HepG2 (cell line): ENCODE data around the gene STKLD1. TPM values are rescaled to one million over a fixed set of nuclear protein-coding genes. Genes with fewer than 3 reads are reported as not detected.
A peak's percentile ranks its signal among the peaks of the same experiment; 100 is the strongest.

Source experiments
- AKAP8 ChIP-seq: sonication (generic); formaldehyde crosslinking; IDR thresholded peaks from 2 replicates; pipeline ENCODE4 v1.5.1; 2020; ENCODE audit warnings: mild to moderate bottlenecking, missing genetic modification reagents
- EZH2 ChIP-seq: conservative IDR thresholded peaks from 2 replicates; pipeline ENCODE4 v1.6.1; 2012; ENCODE audit warnings: mild to moderate bottlenecking, low read depth, low read length, moderate library complexity
- PITX1 ChIP-seq: sonication (generic); formaldehyde crosslinking; IDR thresholded peaks from 2 replicates; pipeline ENCODE4 v1.5.1; 2020; ENCODE audit warnings: mild to moderate bottlenecking, missing genetic modification reagents
- XRCC5 ChIP-seq: fragments of 200-400 bp; formaldehyde crosslinking; optimal IDR thresholded peaks from 2 replicates; pipeline ENCODE3; 2017; ENCODE audit warnings: mild to moderate bottlenecking, low read length
- ZNF264 ChIP-seq: sonication (generic); formaldehyde crosslinking; IDR thresholded peaks from 2 replicates; pipeline ENCODE4 v1.4.0; 2020; ENCODE audit warnings: missing genetic modification reagents
- ZNF577 ChIP-seq: sonication (generic); formaldehyde crosslinking; IDR thresholded peaks from 2 replicates; pipeline ENCODE4 v1.4.0; 2020; ENCODE audit warnings: mild to moderate bottlenecking, low read depth, missing genetic modification reagents, borderline replicate concordance
- ZNF670 ChIP-seq: sonication (generic); formaldehyde crosslinking; IDR thresholded peaks from 2 replicates; pipeline ENCODE4 v1.8.0; 2022; ENCODE audit warnings: mild to moderate bottlenecking, missing genetic modification reagents, borderline replicate concordance
- ZNF672 ChIP-seq: sonication (generic); formaldehyde crosslinking; IDR thresholded peaks from 2 replicates; pipeline ENCODE4 v1.8.1; 2022; ENCODE audit warnings: missing genetic modification reagents
- ZNF788 ChIP-seq: sonication (generic); formaldehyde crosslinking; IDR thresholded peaks from 2 replicates; pipeline ENCODE4 v1.5.0; 2020; ENCODE audit warnings: mild to moderate bottlenecking, missing genetic modification reagents, borderline replicate concordance
- ZNF792 ChIP-seq: IDR thresholded peaks from 2 replicates; pipeline ENCODE4 v1.6.1; 2016
- polyA plus RNA-seq, 8 experiments: library from polyadenylated mRNA; depleted of rRNA in 3 of 8; stranded (reverse) in 7 of 8; unstranded in 1 of 8; fragments of >200 nt; fragmentation: Illumina TruSeq in 4 of 8; extraction: Trizol in 4 of 8; gene quantifications; 2 replicates each; pipeline versions ENCODE4 v1.2.1 to v1.2.3, GENCODE V29; 2011 to 2016; ENCODE audit warnings: low read depth in 4 of 8, missing spikeins in 1 of 8, mixed read lengths in 1 of 8; ENCODE audit not compliant: insufficient read depth in 1 of 8
- total RNA-seq, 5 experiments: library from RNA; depleted of rRNA; stranded (reverse); fragments of >200 nt; fragmentation: Illumina TruSeq; extraction: Trizol; gene quantifications; 2 replicates each; pipeline ENCODE4 v1.2.3, GENCODE V29; 2016; ENCODE audit warnings: low read depth in 1 of 5
- TF ChIP-seq, protein P1 (sequence below): sonication (generic); formaldehyde crosslinking; IDR thresholded peaks from 2 replicates; pipeline ENCODE4; 2020; ENCODE audit warnings: missing genetic modification reagents, mild to moderate bottlenecking, borderline replicate concordance
- TF ChIP-seq, protein P2 (sequence below): sonication (generic); formaldehyde crosslinking; IDR thresholded peaks from 2 replicates; pipeline ENCODE4 v1.4.0; 2020; ENCODE audit warnings: missing genetic modification reagents, borderline replicate concordance
- TF ChIP-seq, protein P3 (sequence below): sonication (generic); formaldehyde crosslinking; IDR thresholded peaks from 2 replicates; pipeline ENCODE4 v1.8.1; 2023; ENCODE audit warnings: mild to moderate bottlenecking, missing genetic modification reagents
- TF ChIP-seq, protein P4 (sequence below): sonication (generic); formaldehyde crosslinking; IDR thresholded peaks from 2 replicates; pipeline ENCODE4 v1.8.0; 2022; ENCODE audit warnings: missing genetic modification reagents, mild to moderate bottlenecking, moderate library complexity, borderline replicate concordance
- TF ChIP-seq, protein P5 (sequence below): fragments of 450-650 bp; IDR thresholded peaks from 2 replicates; pipeline ENCODE4 v1.6.1; 2016

The STKLD1 gene
- total and polyA plus RNA-seq, 2 of the 13 experiments (the other 11 are each of a cell fraction or from before 2014, with no cell fraction given): 1.5 to 2.2 TPM

DNA sequence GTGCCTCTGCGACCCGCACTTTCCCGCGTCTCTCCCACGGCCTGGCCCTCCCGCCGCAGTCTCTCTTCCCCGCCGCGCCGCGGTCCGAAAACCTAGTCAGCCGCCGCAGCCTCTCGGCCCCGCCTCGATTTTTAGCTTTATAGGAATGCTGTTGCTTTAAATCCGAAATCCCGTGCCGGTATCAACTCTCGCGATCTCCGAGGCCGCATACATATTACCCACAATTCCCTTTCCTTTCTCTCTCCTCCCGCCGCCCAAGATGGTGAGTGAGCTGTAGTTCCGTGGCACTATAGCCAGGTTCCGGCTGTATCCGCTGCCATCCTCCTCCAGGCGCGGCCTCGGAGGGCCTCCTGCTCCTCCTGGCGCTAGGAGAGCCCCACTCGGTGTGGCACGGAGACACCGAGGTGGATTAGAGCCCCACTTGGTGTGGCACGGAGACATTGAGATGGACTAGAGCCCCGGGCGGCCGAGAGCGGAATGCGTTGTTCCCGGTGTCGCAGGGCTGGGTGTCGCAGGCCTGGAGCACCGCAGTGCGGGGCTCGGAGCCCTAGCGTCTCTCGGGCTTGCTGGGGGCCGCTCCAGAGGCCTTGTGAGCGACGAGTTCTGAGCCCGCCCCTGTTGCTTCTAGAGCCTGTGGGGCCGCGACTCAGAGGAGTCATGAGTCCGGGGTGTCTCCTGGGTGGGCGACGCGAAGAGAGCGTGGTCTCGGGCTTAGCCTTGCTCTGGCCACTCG lies 28.0 kb upstream of the STKLD1 start, which contains the start of the genes MED22 and RPL7A (continued):
- TF ChIP-seq, protein P1, sequence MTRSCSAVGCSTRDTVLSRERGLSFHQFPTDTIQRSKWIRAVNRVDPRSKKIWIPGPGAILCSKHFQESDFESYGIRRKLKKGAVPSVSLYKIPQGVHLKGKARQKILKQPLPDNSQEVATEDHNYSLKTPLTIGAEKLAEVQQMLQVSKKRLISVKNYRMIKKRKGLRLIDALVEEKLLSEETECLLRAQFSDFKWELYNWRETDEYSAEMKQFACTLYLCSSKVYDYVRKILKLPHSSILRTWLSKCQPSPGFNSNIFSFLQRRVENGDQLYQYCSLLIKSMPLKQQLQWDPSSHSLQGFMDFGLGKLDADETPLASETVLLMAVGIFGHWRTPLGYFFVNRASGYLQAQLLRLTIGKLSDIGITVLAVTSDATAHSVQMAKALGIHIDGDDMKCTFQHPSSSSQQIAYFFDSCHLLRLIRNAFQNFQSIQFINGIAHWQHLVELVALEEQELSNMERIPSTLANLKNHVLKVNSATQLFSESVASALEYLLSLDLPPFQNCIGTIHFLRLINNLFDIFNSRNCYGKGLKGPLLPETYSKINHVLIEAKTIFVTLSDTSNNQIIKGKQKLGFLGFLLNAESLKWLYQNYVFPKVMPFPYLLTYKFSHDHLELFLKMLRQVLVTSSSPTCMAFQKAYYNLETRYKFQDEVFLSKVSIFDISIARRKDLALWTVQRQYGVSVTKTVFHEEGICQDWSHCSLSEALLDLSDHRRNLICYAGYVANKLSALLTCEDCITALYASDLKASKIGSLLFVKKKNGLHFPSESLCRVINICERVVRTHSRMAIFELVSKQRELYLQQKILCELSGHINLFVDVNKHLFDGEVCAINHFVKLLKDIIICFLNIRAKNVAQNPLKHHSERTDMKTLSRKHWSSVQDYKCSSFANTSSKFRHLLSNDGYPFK (CRISPR knock-in tag): peak; percentile 68; the same call in 1 of the 2 replicates
- TF ChIP-seq ZNF264 (CRISPR knock-in tag) (no peak), ZNF670 (peak; percentile 5; the same call in 1 of the 2 replicates), ZNF672 (no peak), ZNF577 (CRISPR knock-in tag) (no peak), EZH2 (no peak), ZNF788 (CRISPR knock-in tag) (peak; percentile 90), AKAP8 (CRISPR knock-in tag) (peak; percentile 35; the same call in 1 of the 2 replicates), XRCC5 (peak; percentile 66), ZNF792 (peak; percentile 81; the same call in 1 of the 2 replicates), PITX1 (CRISPR knock-in tag) (peak; percentile 86; the same call in 1 of the 2 replicates)
- TF ChIP-seq, protein P2, sequence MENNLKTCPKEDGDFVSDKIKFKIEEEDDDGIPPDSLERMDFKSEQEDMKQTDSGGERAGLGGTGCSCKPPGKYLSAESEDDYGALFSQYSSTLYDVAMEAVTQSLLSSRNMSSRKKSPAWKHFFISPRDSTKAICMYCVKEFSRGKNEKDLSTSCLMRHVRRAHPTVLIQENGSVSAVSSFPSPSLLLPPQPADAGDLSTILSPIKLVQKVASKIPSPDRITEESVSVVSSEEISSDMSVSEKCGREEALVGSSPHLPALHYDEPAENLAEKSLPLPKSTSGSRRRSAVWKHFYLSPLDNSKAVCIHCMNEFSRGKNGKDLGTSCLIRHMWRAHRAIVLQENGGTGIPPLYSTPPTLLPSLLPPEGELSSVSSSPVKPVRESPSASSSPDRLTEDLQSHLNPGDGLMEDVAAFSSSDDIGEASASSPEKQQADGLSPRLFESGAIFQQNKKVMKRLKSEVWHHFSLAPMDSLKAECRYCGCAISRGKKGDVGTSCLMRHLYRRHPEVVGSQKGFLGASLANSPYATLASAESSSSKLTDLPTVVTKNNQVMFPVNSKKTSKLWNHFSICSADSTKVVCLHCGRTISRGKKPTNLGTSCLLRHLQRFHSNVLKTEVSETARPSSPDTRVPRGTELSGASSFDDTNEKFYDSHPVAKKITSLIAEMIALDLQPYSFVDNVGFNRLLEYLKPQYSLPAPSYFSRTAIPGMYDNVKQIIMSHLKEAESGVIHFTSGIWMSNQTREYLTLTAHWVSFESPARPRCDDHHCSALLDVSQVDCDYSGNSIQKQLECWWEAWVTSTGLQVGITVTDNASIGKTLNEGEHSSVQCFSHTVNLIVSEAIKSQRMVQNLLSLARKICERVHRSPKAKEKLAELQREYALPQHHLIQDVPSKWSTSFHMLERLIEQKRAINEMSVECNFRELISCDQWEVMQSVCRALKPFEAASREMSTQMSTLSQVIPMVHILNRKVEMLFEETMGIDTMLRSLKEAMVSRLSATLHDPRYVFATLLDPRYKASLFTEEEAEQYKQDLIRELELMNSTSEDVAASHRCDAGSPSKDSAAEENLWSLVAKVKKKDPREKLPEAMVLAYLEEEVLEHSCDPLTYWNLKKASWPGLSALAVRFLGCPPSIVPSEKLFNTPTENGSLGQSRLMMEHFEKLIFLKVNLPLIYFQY: no peak; the same call in 1 of the 2 replicates
- TF ChIP-seq, protein P3, sequence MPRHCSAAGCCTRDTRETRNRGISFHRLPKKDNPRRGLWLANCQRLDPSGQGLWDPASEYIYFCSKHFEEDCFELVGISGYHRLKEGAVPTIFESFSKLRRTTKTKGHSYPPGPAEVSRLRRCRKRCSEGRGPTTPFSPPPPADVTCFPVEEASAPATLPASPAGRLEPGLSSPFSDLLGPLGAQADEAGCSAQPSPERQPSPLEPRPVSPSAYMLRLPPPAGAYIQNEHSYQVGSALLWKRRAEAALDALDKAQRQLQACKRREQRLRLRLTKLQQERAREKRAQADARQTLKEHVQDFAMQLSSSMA: no peak; the same call in 1 of the 2 replicates
- TF ChIP-seq, protein P4, sequence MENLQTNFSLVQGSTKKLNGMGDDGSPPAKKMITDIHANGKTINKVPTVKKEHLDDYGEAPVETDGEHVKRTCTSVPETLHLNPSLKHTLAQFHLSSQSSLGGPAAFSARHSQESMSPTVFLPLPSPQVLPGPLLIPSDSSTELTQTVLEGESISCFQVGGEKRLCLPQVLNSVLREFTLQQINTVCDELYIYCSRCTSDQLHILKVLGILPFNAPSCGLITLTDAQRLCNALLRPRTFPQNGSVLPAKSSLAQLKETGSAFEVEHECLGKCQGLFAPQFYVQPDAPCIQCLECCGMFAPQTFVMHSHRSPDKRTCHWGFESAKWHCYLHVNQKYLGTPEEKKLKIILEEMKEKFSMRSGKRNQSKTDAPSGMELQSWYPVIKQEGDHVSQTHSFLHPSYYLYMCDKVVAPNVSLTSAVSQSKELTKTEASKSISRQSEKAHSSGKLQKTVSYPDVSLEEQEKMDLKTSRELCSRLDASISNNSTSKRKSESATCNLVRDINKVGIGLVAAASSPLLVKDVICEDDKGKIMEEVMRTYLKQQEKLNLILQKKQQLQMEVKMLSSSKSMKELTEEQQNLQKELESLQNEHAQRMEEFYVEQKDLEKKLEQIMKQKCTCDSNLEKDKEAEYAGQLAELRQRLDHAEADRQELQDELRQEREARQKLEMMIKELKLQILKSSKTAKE: peak; percentile 34; the same call in 1 of the 2 replicates
- TF ChIP-seq, protein P5, sequence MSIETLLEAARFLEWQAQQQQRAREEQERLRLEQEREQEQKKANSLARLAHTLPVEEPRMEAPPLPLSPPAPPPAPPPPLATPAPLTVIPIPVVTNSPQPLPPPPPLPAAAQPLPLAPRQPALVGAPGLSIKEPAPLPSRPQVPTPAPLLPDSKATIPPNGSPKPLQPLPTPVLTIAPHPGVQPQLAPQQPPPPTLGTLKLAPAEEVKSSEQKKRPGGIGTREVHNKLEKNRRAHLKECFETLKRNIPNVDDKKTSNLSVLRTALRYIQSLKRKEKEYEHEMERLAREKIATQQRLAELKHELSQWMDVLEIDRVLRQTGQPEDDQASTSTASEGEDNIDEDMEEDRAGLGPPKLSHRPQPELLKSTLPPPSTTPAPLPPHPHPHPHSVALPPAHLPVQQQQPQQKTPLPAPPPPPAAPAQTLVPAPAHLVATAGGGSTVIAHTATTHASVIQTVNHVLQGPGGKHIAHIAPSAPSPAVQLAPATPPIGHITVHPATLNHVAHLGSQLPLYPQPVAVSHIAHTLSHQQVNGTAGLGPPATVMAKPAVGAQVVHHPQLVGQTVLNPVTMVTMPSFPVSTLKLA: no peak
